Stimulated activated naive B cell treated with anti-CD40 and anti-IgM and Interleukin-4, amounts not matched to agents 10 μg/mL and 1 μg/mL and 100 μg/mL, for 72 hours (primary cell): ENCODE data around the gene CEBPG.

Source experiments
- ATAC-seq, 2 donors: fragments of 150-1000 bp; cut with Tn5 transposase; replicated peaks; 2 replicates each; pipeline ENCODE4 v1.10.0; 2021; ENCODE audit warnings: moderate library complexity in 1 of 2
- DNase-seq: peaks from one replicate; pipeline ENCODE4 v3.0.0; 2021
- H3K27ac Mint-ChIP-seq: one replicate; pipeline ENCODE4 v1.8.0; 2022; ENCODE audit warnings: mild to moderate bottlenecking, mixed read lengths
- H3K27me3 Mint-ChIP-seq, 2 donors: one replicate each; pipeline ENCODE4 v1.8.0; 2022; ENCODE audit warnings: mixed read lengths in 2 of 2
- H3K36me3 Mint-ChIP-seq, 2 donors: one replicate each; pipeline ENCODE4 v1.8.0; 2022; ENCODE audit warnings: mixed read lengths in 2 of 2, mild to moderate bottlenecking in 1 of 2
- H3K4me1 Mint-ChIP-seq, 2 donors: one replicate each; pipeline ENCODE4 v1.8.0; 2022; ENCODE audit warnings: mixed read lengths in 2 of 2, mild to moderate bottlenecking in 1 of 2
- H3K4me3 Mint-ChIP-seq, 2 donors: one replicate each; pipeline ENCODE4 v1.8.0; 2022; ENCODE audit warnings: mild to moderate bottlenecking in 2 of 2, mixed read lengths in 2 of 2, moderate library complexity in 1 of 2
- H3K9me3 Mint-ChIP-seq, 2 donors: one replicate each; pipeline ENCODE4 v1.8.0; 2022; ENCODE audit warnings: mixed read lengths in 2 of 2, mild to moderate bottlenecking in 1 of 2

The CEBPG gene

DNA sequence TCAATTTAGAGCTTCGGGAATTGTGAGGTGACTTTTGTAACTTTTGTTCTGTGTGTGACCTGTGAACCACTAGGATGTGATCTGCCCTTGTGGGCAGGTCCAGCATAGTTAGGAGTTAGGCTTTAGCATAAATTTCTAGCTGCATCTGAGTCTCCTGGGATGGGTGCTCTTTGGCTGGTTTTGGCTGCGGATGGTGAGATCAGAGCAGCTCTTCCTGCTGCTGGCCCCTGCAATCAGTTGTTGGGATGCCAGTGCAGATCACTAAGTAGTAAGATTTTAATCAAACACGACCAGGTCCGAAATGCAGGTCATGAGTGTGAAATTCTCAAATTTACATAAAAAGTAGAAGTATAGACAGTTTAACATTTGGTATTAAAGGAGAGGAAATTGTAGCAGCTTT lies 8.5 kb downstream of the CEBPG start:
- no peaks in the 10 kb centered on the region for H3K9me3 Mint-ChIP-seq

DNA sequence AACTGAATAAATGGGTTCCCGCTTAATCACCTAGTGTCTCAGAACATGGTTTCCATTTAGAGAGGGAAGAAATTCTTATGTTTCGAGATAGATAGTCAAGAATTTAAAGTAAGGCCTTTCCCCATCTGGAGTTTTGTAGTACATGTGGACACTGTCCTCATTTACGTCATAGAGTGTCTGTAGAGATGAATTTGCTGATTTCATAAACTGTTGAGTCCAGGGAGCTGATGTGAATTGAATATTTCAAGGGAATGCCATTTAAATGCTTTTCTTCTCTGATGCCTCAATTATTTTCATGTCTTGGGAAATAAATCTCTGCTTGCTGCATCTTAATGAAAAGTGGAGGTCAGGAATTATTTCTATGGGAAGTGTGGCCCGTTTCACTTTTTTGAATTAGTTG lies 9.5 kb downstream of the CEBPG start:
- Mint-ChIP-seq H3K36me3 (peaks cover 16 to 47% of the 10 kb centered on the region in 2 donors), H3K27ac (no peak overlapping the region), H3K27me3 (no peaks in the 10 kb centered on the region), H3K9me3 (no peaks in the 10 kb centered on the region), H3K4me3 (no peak overlapping the region), H3K4me1 (peaks cover 14 to 15% of the 10 kb centered on the region in 2 donors)
- ATAC-seq (no peak), DNase-seq (no peak)

More for the DNA sequence above, 8.5 kb downstream of the CEBPG start:
- no peak for DNase-seq
- no peak overlapping the region for H3K27ac Mint-ChIP-seq
- peaks cover 12 to 42% of the 10 kb centered on the region in 2 donors for H3K36me3 Mint-ChIP-seq
- ATAC-seq, result no peak
- no peaks in the 10 kb centered on the region for H3K27me3 Mint-ChIP-seq
- H3K4me1 Mint-ChIP-seq, result peaks cover 19 to 22% of the 10 kb centered on the region in 2 donors
- H3K4me3 Mint-ChIP-seq, result no peak overlapping the region

DNA sequence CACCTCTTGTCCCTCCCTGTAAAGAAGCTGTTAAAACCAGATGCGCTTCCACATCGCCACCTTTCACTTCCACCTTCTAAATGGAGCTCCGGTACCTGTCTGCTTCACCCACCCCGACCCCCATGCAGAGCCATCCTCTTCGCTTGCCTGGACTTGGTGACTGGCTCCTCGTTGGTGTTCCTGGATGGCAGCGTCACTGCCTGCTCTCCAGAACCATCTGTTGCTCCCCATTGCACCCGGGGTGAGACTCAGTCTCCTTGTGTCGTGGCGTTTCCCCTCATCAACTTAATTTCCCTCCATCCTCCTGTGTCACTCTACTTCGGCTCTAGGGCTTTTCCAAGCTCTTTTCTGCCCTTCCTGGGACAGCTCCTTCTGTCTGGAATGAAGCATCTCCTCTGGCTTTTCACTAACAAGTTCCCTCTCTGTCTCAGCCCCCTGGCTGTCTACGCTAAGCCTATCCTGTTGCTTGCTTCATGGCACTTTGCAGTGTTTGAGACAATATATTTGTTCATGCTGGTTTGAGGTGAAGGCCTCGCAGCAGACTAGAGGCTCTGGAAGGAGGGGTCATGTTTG lies 10.3 kb downstream of the CEBPG start:
- H3K4me1 Mint-ChIP-seq, result peaks cover 7 to 14% of the 10 kb centered on the region in 2 donors
- peaks cover 16 to 40% of the 10 kb centered on the region in 2 donors for H3K36me3 Mint-ChIP-seq
- no peak overlapping the region for H3K4me3 Mint-ChIP-seq
- DNase-seq, result no peak
- H3K27me3 Mint-ChIP-seq, result no peaks in the 10 kb centered on the region
- H3K9me3 Mint-ChIP-seq, result no peaks in the 10 kb centered on the region
- ATAC-seq, result no peak
- H3K27ac Mint-ChIP-seq, result no peak overlapping the region

DNA sequence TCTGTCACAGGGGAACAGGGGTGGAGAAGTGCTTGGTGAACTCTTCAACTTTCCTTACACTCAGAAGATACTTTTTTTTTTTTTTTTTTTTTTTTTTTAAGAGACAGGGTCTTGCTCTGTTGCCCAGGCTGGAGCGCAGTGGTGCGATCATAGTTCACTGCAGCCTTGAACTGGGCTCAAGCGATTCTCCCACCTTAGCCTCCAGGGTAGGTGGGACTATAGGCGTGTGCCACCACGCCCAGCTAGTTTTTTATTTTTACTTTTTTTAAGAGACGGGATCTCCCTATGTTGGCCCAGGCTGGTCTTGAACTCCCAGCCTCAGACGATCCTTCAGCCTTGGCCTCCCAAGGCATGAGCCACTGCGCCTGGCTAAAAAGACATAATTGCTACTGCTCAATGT lies 11.5 kb downstream of the CEBPG start:
- Mint-ChIP-seq H3K4me1 (peaks cover 6 to 14% of the 10 kb centered on the region in 2 donors), H3K27me3 (no peaks in the 10 kb centered on the region), H3K27ac (no peak overlapping the region), H3K36me3 (peaks cover 16 to 34% of the 10 kb centered on the region in 2 donors), H3K4me3 (no peak overlapping the region), H3K9me3 (no peaks in the 10 kb centered on the region)
- no peak for DNase-seq
- ATAC-seq, result no peak

DNA sequence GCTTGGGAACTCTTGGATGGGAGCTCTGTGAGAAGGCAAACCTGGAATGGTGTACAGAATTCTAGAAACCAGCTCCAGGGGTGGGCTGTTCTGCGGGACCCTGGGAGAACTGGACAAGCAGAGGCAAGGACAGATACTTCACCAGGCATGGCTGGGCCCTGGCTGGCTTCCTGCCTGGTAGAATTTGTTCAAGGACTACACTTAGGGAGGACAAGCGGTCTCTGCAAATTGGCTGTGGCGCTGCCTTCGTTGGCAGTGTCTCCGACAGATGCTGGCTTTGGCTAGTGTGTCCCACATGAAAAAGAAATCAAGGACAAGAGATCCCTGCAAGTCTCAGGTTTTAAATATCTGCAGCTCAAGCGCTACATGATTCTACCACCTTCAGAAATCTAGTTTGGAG lies 12.4 kb downstream of the CEBPG start:
- peaks cover 6 to 13% of the 10 kb centered on the region in 2 donors for H3K4me1 Mint-ChIP-seq
- DNase-seq (no peak), ATAC-seq (no peak)
- H3K36me3 Mint-ChIP-seq, result peaks cover 15 to 31% of the 10 kb centered on the region in 2 donors
- no peak overlapping the region for H3K27ac Mint-ChIP-seq
- no peaks in the 10 kb centered on the region for H3K27me3 Mint-ChIP-seq
- no peak overlapping the region for H3K4me3 Mint-ChIP-seq
- no peaks in the 10 kb centered on the region for H3K9me3 Mint-ChIP-seq

DNA sequence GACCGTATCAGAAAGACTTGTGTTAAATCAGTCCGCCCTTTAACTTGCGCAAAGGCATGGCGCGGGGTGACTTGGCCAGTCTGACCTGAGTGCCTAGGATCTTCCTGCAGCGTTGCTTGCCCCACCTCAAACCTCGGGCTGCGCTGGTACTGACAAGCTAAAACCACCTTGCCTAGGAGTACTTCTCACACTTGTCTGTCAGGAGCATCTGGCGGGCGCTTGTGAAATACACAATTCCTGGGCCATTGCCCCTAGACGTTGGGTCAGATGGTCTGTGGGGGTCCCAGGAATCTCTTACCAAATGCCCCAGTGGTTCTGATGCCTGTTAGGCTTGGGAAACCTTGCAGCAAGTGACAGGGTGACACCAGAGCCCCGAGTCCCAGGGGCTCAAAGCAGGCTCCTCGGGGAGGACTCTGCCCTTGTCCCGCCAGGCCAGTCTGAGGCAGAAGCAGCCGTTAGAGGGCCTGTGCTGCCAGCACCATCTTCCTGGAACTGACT lies 12.9 kb downstream of the CEBPG start:
- H3K27ac Mint-ChIP-seq, result no peak overlapping the region
- no peaks in the 10 kb centered on the region for H3K9me3 Mint-ChIP-seq
- H3K36me3 Mint-ChIP-seq, result peaks cover 12 to 28% of the 10 kb centered on the region in 2 donors
- H3K27me3 Mint-ChIP-seq, result no peaks in the 10 kb centered on the region
- ATAC-seq (no peak), DNase-seq (no peak)
- H3K4me3 Mint-ChIP-seq, result no peak overlapping the region
- peaks cover 6 to 10% of the 10 kb centered on the region in 2 donors for H3K4me1 Mint-ChIP-seq

DNA sequence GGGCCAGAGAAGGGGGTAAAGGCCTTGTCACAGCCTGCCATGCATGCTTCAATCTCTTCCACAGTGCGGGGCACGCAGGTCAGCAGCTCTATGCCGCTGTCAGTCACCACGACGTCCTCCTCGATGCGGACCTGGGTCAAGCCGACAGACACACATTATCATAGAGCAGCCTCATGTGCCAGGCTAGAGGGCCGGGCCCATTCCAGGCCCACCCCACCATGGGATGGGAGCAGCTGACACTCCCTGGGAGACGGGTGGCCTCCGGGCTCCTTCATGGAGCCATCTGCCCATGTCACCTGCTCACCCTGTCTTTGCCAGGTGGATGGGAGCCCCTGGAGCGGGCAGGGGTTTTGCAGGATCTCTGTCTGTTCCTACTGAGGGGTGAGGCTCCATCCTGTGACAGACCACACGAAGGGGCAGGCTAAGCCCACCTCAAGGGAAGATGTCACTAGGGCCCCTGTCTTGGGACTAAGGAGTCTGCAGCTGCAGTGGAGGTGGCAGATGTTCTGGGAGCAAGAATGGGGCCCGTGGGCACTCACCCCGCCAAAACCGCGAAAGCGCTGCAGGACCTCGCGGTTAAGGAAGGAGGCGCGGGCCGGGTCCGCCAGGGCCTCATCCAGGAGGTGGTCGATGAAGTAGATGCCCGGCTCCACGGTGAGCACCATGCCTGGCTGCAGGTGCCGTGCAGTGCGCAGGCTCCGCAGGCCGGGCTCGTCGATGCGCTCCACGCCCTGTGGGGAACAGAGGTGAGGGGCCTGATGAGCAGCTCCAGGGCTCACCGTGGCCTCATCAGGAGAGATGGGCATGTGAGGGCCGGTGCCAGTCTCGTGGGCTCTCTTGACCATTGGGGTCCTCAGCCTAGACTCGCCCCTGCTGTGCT lies 14.1 kb downstream of the CEBPG start:
- Mint-ChIP-seq H3K27ac (peak overlapping the region; percentile 37), H3K4me1 (peaks cover 6 to 7% of the 10 kb centered on the region in 2 donors), H3K4me3 (no peak overlapping the region), H3K9me3 (no peaks in the 10 kb centered on the region), H3K27me3 (no peaks in the 10 kb centered on the region), H3K36me3 (peaks cover 7 to 22% of the 10 kb centered on the region in 2 donors)
- no peak for DNase-seq
- no peak for ATAC-seq

DNA sequence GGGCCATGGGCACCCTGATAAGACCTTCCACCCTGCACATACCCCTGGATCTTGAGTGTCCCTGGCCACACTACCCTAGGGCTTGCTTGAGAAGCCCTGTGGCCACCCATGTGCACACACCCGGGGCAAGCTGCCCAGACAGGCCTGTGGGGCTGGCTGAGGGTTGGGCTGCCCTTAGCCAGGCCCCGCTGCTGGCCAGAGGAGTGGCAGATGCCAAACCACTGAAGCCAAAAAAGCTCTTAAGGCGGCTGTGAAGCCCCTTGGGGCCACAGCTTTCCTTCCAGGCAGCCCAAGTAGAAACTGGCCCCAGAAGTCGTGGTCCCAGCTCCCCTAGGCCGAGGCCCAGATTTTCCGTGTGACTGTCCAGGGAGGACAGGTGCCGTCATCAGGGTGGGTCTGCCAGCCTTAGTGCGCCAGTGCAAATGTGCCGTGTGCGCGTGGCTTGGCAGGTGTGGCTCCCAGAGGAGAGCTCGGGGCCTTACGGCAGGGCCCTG lies 14.8 kb downstream of the CEBPG start:
- no peaks in the 10 kb centered on the region for H3K9me3 Mint-ChIP-seq
- H3K4me3 Mint-ChIP-seq, result no peak overlapping the region
- no peaks in the 10 kb centered on the region for H3K27me3 Mint-ChIP-seq
- H3K27ac Mint-ChIP-seq, result no peak overlapping the region
- ATAC-seq (no peak), DNase-seq (no peak)
- peaks cover 7 to 22% of the 10 kb centered on the region in 2 donors for H3K36me3 Mint-ChIP-seq
- peaks cover 6 to 7% of the 10 kb centered on the region in 2 donors for H3K4me1 Mint-ChIP-seq

DNA sequence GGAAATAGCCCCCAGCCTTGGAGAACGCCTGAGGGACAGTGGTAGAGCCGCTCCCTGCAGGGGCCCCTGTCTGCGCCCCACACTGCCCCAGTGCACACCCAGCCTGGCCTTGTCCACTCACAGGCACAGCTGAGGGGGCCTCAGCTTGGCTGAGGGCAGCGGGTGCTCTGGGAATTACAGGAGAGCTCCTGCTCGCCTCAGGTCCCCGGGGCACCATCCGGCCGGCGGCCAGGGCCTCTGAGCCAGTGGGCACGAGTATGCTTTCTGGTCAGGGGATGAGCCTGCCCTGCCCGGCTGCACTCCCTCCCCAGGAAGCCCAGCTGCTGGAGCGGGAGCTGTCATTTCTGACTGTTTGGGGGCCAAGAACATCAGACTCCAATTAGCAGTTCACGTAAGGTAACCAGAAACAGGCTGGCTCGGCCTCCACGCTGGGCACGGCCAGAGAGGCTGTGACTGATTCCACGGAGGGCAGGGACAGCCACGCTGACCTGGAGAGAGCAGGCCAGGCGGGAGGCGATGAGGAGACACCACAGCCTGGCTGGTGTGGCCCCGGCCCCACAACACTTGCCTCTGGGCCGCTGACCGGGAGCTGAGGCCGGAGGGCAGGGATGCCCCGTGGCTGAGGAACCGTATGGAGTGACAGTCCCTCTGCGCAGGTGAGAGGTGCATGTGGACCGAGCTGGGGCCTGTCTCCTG lies 15.4 kb downstream of the CEBPG start:
- Mint-ChIP-seq H3K4me3 (no peak overlapping the region), H3K9me3 (no peaks in the 10 kb centered on the region), H3K36me3 (peaks cover 8 to 21% of the 10 kb centered on the region in 2 donors), H3K27me3 (no peaks in the 10 kb centered on the region), H3K27ac (no peak overlapping the region), H3K4me1 (peaks cover 3 to 4% of the 10 kb centered on the region in 2 donors)
- DNase-seq, result no peak
- ATAC-seq, result no peak

DNA sequence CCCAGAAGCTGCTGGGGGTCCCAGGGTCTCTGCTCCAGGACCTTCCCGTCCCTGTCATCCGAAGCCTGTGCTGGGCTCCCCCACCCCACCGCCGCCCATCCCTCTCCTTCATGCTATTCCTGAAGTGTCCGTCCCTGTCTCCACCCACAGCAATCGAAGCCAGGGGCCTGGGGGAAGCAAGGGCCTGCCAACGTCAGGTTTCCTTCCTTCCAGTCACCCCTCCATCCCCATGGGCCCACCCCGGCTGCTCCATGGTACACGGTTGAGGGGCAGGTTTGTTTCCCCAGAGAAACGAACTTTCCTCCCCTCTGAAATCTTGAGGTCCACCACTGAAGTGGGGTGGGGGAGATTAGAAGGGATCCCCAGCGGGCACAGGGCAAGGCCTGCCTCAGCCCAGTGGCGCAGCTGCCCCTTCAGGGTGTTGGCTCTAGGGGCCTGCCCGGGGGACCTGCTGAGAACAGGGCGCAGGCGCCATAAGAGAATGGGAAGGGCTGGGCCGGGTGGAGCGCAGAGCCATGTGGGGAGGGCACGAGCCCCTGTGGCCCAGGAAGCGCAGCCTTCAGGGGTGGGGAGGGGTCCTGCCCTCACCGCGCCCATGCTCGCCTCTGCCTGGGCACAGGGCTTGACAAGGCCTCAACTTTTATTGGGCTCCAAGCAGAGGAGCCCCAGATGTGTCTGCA lies 16.1 kb downstream of the CEBPG start:
- no peak for DNase-seq
- Mint-ChIP-seq H3K27me3 (no peaks in the 10 kb centered on the region), H3K9me3 (no peaks in the 10 kb centered on the region)

DNA sequence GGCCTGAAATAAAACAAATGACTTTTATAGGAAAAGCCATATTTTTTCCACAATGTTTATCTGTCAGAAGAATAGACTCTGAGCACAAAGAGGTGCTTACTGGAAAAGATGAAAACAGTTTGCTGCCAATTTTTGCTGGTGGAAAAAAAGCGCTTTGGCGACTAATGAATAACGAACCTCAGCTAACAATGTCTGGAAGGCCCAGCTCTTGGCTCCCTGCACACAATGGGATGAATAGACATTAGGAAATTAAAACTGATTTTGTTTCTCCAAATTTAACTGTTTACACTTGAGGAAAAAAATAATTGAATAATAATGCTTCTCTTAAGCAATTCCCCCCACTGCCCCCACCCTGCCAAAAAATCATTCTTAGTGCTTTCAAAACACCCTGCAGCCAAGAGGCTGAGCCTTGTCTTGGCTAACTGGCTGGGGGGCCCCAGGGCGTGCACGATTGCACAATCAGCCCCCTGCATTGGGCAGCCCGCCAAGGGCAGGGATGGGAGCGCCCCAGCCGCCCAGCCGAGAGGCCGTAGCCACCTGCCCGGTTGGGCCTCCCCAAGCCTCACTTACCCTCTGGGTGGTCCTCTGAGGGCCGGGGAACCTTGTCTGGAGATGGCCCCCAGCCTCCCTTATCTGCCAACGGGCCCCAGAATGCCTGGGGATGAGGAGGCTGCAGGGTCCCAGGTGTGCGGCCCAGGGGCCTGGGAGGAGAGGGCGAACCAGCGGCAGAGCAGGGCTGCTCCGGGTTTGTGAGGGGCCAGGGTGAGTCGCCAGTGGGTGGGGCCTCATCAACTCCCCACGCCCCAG lies 16.8 kb downstream of the CEBPG start:
- ATAC-seq (no peak), DNase-seq (no peak)
- no peak overlapping the region for H3K4me3 Mint-ChIP-seq
- H3K27ac Mint-ChIP-seq, result no peak overlapping the region
- H3K36me3 Mint-ChIP-seq, result peaks cover 10 to 24% of the 10 kb centered on the region in 2 donors
- H3K9me3 Mint-ChIP-seq, result no peaks in the 10 kb centered on the region
- H3K27me3 Mint-ChIP-seq, result no peaks in the 10 kb centered on the region
- H3K4me1 Mint-ChIP-seq, result no peaks in the 10 kb centered on the region

More for the DNA sequence above, 16.1 kb downstream of the CEBPG start:
- Mint-ChIP-seq H3K36me3 (peaks cover 10 to 18% of the 10 kb centered on the region in 2 donors), H3K4me1 (no peaks in the 10 kb centered on the region), H3K4me3 (no peak overlapping the region), H3K27ac (no peak overlapping the region)
- no peak for ATAC-seq

DNA sequence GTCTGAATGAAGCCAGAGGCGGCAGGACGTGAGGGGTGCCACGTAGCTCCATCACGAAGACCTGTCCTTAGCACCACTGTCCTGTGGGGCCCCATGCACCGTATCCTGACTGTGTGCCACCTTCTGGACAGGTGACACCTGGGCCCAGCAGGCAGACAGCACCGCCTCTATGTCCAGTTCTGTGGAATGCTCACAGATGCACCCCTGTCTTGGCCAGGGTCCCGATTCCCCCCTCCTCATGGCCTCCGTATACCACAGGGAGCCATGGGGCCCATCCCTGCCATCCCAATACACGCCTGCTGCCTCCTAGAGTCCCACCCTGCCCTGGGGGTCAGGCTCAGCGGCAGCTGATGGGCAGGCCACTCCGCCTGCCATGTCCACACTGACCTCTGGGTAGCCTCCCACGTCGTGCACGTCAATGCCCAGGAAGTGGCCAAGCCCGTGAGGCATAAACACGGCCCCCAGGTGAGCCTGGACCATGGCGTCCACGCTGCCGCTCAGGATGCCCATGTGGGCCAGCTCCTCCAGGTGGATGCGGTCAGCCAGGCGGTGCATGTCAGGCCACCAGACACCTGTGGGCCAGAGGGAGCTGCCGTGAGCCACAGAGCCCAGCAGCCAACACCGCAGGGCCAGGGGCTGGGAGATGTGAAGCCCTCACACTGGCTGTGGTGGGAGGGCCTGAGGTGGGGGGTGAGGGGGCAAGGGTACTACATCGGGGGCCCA lies 17.6 kb downstream of the CEBPG start:
- H3K27ac Mint-ChIP-seq, result no peak overlapping the region
- H3K4me1 Mint-ChIP-seq, result peaks cover 0 to 3% of the 10 kb centered on the region in 2 donors
- ATAC-seq (no peak), DNase-seq (no peak)
- H3K9me3 Mint-ChIP-seq, result no peaks in the 10 kb centered on the region
- no peak overlapping the region for H3K4me3 Mint-ChIP-seq
- H3K36me3 Mint-ChIP-seq, result peaks cover 10 to 25% of the 10 kb centered on the region in 2 donors
- H3K27me3 Mint-ChIP-seq, result no peaks in the 10 kb centered on the region
